PC-3 (cell line): ENCODE results near the gene FLNA. TPM values are rescaled to one million over a fixed set of nuclear protein-coding genes. Genes with fewer than 3 reads are reported as not detected.

ENCODE experiments used
- ATAC-seq: fragments of 200-7000 bp; cut with Tn5 transposase; 2 replicates; pipeline ENCODE4 v1.9.1; 2020; ENCODE audit warnings: mild to moderate bottlenecking, moderate library complexity
- BruUV-seq: library from RNA; stranded (reverse); fragments of 400-500 nt; replicated peaks from 2 replicates; lab custom pipeline; 2021; lab: Mats Ljungman, UMichigan
- CTCF ChIA-PET: fragments of 300-600 bp; sonication (Branson Sonifier 250); formaldehyde crosslinking; loops from one replicate; lab custom pipeline; 2022; ENCODE audit warnings: antibody characterized with exemption; lab: Charles Lee
- POLR2A ChIA-PET: fragments of 300-600 bp; sonication (Branson Sonifier 250); formaldehyde crosslinking; loops from one replicate; lab custom pipeline; 2022; ENCODE audit warnings: antibody characterized with exemption; ENCODE audit not compliant: unreplicated experiment; lab: Charles Lee
- DNase-seq: peaks from one replicate; pipeline ENCODE4 v3.0.0-alpha.2; 2015
- H2AFZ ChIP-seq: fragments of 300-600 bp; sonication (generic); 2 replicates; pipeline ENCODE4 v1.6.0; 2016; ENCODE audit warnings: antibody characterized with exemption, low read length
- H3F3A ChIP-seq: fragments of 300-600 bp; sonication (generic); one replicate; pipeline ENCODE4 v1.6.0; 2017; ENCODE audit warnings: antibody characterized with exemption, low read length, control low read depth, mild to moderate bottlenecking; ENCODE audit not compliant: unreplicated experiment
- H3K27ac ChIP-seq: fragments of 300-600 bp; sonication (generic); 2 replicates; pipeline ENCODE4 v1.5.1; 2016; ENCODE audit warnings: mild to moderate bottlenecking, low read length
- H3K27me3 ChIP-seq: fragments of 300-600 bp; sonication (generic); 2 replicates; pipeline ENCODE4 v1.6.1; 2016; ENCODE audit warnings: low read length, mixed read lengths
- H3K36me3 ChIP-seq: fragments of 300-600 bp; sonication (generic); 2 replicates; pipeline ENCODE4 v1.6.1; 2016; ENCODE audit warnings: low read depth, mixed run types, low read length, mixed read lengths
- H3K4me1 ChIP-seq: fragments of 300-600 bp; sonication (generic); 2 replicates; pipeline ENCODE4 v1.5.1; 2016; ENCODE audit warnings: low read length; ENCODE audit not compliant: insufficient read depth
- H3K4me2 ChIP-seq: fragments of 300-600 bp; sonication (generic); 2 replicates; pipeline ENCODE4 v1.6.0; 2016; ENCODE audit warnings: low read length
- H3K4me3 ChIP-seq: fragments of 300-600 bp; sonication (generic); 2 replicates; pipeline ENCODE4 v1.5.1; 2016; ENCODE audit warnings: mild to moderate bottlenecking, low read length, mixed read lengths
- H3K79me2 ChIP-seq: fragments of 300-600 bp; sonication (generic); 2 replicates; pipeline ENCODE4 v1.6.1; 2017; ENCODE audit warnings: low read length, mixed read lengths
- H3K9ac ChIP-seq: fragments of 300-600 bp; sonication (generic); 2 replicates; pipeline ENCODE4 v1.6.0; 2016; ENCODE audit warnings: mild to moderate bottlenecking, low read length
- H3K9me2 ChIP-seq: fragments of 300-600 bp; sonication (generic); replicated peaks from 2 replicates; pipeline ENCODE4 v1.6.1; 2016; ENCODE audit warnings: mixed run types, low read length, mixed read lengths
- H3K9me3 ChIP-seq: fragments of 300-600 bp; sonication (generic); 2 replicates; pipeline ENCODE4 v1.6.1; 2016; ENCODE audit warnings: low read length, mixed read lengths
- H4K20me1 ChIP-seq: fragments of 300-600 bp; sonication (generic); 2 replicates; pipeline ENCODE4 v1.6.1; 2016; ENCODE audit warnings: low read length, mixed read lengths
- EZH2 ChIP-seq: fragments of 300-600 bp; sonication (generic); IDR thresholded peaks from one replicate; pipeline ENCODE4 v1.6.1; 2017; ENCODE audit warnings: antibody characterized with exemption, mild to moderate bottlenecking, low read length; ENCODE audit not compliant: unreplicated experiment
- EZH2phosphoT487 ChIP-seq: fragments of 300-600 bp; sonication (generic); IDR thresholded peaks from 2 replicates; pipeline ENCODE4 v1.6.1; 2018; ENCODE audit warnings: mild to moderate bottlenecking, antibody characterized with exemption, low read length, borderline replicate concordance
- intact Hi-C: fragments of 100-400 bp; cut with micrococcal nuclease; formaldehyde crosslinking; loops from 2 replicates; pipeline ENCODE4 v1.9.0; 2023
- total RNA-seq: library from RNA; depleted of rRNA; stranded (reverse); fragments of >200 nt; gene quantifications from 2 replicates; pipeline ENCODE4 v1.2.3, GENCODE V29; 2014
- TF ChIP-seq, protein P1 (sequence below): fragments of 300-600 bp; sonication (generic); conservative IDR thresholded peaks from 2 replicates; pipeline ENCODE4 v1.5.1; 2017; ENCODE audit warnings: antibody characterized with exemption, low read depth, mild to moderate bottlenecking, low read length

FLNA gene
- total RNA-seq, 1 experiment from 2014 or later = 2,058 TPM

DNA sequence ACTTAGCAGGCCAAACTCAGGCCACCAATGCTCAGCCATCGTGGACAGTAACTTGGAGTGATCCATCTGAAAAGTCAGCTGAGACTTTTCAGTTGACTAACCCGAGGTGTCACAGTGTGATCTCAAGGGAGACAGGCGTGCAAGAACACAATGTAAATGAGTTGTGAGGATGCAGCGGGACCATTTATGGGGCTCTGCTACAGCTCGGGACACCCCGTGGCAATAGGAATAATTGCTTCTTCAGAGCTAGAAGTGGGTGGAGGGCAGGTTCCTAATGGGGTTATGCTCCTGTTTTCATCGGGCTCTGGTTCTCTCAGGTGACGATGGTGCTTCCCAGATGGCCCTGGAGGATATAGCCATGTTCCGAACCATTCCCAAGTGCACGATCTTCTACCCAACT is 51.5 kb downstream of the FLNA start:
- Histone ChIP-seq H3K9ac (no peak overlapping the region), H3K9me3 (no peaks in the 10 kb centered on the region), H3K27me3 (peaks cover 41% of the 10 kb centered on the region), H4K20me1 (no peaks in the 10 kb centered on the region), H3K79me2 (no peaks in the 10 kb centered on the region), H3K36me3 (no peaks in the 10 kb centered on the region), H3K9me2 (no peaks in the 10 kb centered on the region), H2AFZ (no peak overlapping the region), H3F3A (no peaks in the 10 kb centered on the region), H3K4me3 (no peak overlapping the region), H3K27ac (no peak overlapping the region), H3K4me1 (no peaks in the 10 kb centered on the region), H3K4me2 (no peak overlapping the region)
- POLR2A ChIA-PET = no interaction called here
- CTCF ChIA-PET = no interaction called here
- no TSS peak for BruUV-seq
- no peak for ATAC-seq
- no peak for DNase-seq
- TF ChIP-seq, protein P1, sequence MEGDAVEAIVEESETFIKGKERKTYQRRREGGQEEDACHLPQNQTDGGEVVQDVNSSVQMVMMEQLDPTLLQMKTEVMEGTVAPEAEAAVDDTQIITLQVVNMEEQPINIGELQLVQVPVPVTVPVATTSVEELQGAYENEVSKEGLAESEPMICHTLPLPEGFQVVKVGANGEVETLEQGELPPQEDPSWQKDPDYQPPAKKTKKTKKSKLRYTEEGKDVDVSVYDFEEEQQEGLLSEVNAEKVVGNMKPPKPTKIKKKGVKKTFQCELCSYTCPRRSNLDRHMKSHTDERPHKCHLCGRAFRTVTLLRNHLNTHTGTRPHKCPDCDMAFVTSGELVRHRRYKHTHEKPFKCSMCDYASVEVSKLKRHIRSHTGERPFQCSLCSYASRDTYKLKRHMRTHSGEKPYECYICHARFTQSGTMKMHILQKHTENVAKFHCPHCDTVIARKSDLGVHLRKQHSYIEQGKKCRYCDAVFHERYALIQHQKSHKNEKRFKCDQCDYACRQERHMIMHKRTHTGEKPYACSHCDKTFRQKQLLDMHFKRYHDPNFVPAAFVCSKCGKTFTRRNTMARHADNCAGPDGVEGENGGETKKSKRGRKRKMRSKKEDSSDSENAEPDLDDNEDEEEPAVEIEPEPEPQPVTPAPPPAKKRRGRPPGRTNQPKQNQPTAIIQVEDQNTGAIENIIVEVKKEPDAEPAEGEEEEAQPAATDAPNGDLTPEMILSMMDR = no peak
- TF ChIP-seq EZH2 (no peak), EZH2phosphoT487 (no peak)
- intact Hi-C loops = no loop called here

DNA sequence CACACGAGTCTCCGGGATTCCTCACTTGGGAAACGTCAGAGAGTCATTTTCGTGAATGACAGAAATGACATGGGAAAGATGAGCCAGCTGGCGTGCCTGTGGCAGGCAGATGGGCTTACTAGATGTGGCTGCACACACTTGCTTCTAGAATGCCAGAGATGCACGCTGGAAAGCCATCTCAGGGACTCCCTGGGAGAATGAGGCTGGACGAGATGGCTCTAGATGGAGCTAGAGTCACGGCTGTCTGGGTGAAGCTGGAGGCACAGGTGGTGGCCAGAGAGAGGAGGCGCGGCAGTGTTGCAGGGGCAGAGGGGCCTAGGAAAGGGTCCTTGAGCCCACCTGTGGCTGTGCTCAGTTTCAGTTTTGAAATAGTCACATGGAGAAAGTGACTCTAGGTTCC is 52.8 kb downstream of the FLNA start:
- no peak for TF ChIP-seq EZH2
- TF ChIP-seq, protein P1 = no peak
- no peaks in the 10 kb centered on the region for H4K20me1 ChIP-seq
- H3K79me2 ChIP-seq = no peaks in the 10 kb centered on the region
- no peaks in the 10 kb centered on the region for H3F3A ChIP-seq
- intact Hi-C loops = no loop called here
- no peak overlapping the region for H3K9ac ChIP-seq
- ATAC-seq = no peak
- H3K4me1 ChIP-seq = no peaks in the 10 kb centered on the region
- H3K9me3 ChIP-seq = no peaks in the 10 kb centered on the region
- CTCF ChIA-PET = no interaction called here
- no peak for DNase-seq
- H2AFZ ChIP-seq = no peak overlapping the region
- H3K9me2 ChIP-seq = no peaks in the 10 kb centered on the region
- H3K36me3 ChIP-seq = no peaks in the 10 kb centered on the region
- no peak overlapping the region for H3K4me2 ChIP-seq
- H3K27ac ChIP-seq = no peak overlapping the region
- POLR2A ChIA-PET = no interaction called here
- H3K4me3 ChIP-seq = no peak overlapping the region
- no TSS peak for BruUV-seq
- H3K27me3 ChIP-seq = peaks cover 34% of the 10 kb centered on the region

DNA sequence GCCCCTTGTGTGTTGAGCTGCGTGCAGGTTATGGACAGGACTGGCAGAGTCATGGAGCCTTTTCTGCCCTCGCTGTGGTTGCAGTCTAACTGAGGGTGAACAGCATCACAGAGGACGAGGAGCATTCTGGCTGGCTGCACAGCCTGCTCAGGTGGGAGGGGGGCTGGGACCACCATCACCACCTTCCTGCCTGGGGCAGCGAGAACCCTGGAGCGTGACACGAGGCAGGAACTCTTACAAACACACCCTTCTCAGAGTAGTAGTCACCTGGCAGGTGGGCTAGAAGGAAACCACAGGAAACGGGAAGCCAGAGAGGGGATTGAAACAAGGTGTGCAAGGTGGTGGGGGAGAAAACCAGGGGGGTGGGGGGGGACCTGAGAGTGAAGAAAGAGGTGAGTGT is 53.3 kb downstream of the FLNA start:
- Histone ChIP-seq H3K9me2 (no peaks in the 10 kb centered on the region), H3F3A (no peaks in the 10 kb centered on the region), H4K20me1 (no peaks in the 10 kb centered on the region), H3K79me2 (no peaks in the 10 kb centered on the region), H3K4me2 (no peak overlapping the region), H3K9ac (no peak overlapping the region), H3K9me3 (no peaks in the 10 kb centered on the region), H3K36me3 (no peaks in the 10 kb centered on the region), H3K4me3 (no peak overlapping the region), H3K27ac (no peak overlapping the region), H3K4me1 (no peaks in the 10 kb centered on the region), H2AFZ (no peak overlapping the region), H3K27me3 (peaks cover 30% of the 10 kb centered on the region)
- BruUV-seq = no TSS peak
- DNase-seq = no peak
- no peak for TF ChIP-seq EZH2phosphoT487
- no peak for TF ChIP-seq EZH2
- TF ChIP-seq, protein P1 = no peak
- no peak for ATAC-seq
- intact Hi-C loops = no loop called here
- CTCF ChIA-PET = no interaction called here
- POLR2A ChIA-PET = no interaction called here
